AG04450 (cell line): ENCODE results near the gene TENT5C. TPM values are rescaled to one million over a fixed set of nuclear protein-coding genes. Genes with fewer than 3 reads are reported as not detected.

ENCODE experiments used
- CTCF ChIA-PET: fragments of 300-600, 350-600 bp; formaldehyde crosslinking; extraction: SDS; loops from one replicate; lab custom pipeline; 2022; ENCODE audit warnings: antibody characterized with exemption, inconsistent platforms; lab: Charles Lee
- POLR2A ChIA-PET: fragments of 350-600 bp; formaldehyde crosslinking; extraction: SDS; loops from one replicate; lab custom pipeline; 2021; ENCODE audit warnings: antibody characterized with exemption, inconsistent platforms; lab: Yijun Ruan, JAX
- DNase-seq: peaks from one replicate; pipeline ENCODE4 v3.0.0-alpha.2; 2011; ENCODE audit warnings: low read depth, low spot score
- H3K27ac ChIP-seq: one replicate; pipeline ENCODE4 v1.5.1; 2012; ENCODE audit warnings: low read depth, low read length, control low read depth
- H3K27me3 ChIP-seq: one replicate; pipeline ENCODE4 v1.6.0; 2012; ENCODE audit warnings: low read length; ENCODE audit not compliant: control insufficient read depth, insufficient read depth
- H3K4me3 ChIP-seq: 2 replicates; pipeline ENCODE4 v1.5.1; 2011; ENCODE audit warnings: mild to moderate bottlenecking, low read depth, low read length, control low read depth
- H3K9me3 ChIP-seq: 2 replicates; pipeline ENCODE4 v1.5.1; 2012; ENCODE audit warnings: low read length; ENCODE audit not compliant: control insufficient read depth, insufficient read depth
- polyA plus RNA-seq: library from polyadenylated mRNA; depleted of rRNA; stranded (reverse); fragments of >200 nt; gene quantifications from 2 replicates; pipeline ENCODE4 v1.2.3, GENCODE V29; 2011
- TF ChIP-seq, protein P1 (sequence below): IDR thresholded peaks from 2 replicates; pipeline ENCODE4 v1.5.1; 2011; ENCODE audit warnings: low read depth, low read length, control low read depth, inconsistent platforms

The TENT5C gene
- polyA plus RNA-seq, 1 experiment = 29.2 TPM

DNA sequence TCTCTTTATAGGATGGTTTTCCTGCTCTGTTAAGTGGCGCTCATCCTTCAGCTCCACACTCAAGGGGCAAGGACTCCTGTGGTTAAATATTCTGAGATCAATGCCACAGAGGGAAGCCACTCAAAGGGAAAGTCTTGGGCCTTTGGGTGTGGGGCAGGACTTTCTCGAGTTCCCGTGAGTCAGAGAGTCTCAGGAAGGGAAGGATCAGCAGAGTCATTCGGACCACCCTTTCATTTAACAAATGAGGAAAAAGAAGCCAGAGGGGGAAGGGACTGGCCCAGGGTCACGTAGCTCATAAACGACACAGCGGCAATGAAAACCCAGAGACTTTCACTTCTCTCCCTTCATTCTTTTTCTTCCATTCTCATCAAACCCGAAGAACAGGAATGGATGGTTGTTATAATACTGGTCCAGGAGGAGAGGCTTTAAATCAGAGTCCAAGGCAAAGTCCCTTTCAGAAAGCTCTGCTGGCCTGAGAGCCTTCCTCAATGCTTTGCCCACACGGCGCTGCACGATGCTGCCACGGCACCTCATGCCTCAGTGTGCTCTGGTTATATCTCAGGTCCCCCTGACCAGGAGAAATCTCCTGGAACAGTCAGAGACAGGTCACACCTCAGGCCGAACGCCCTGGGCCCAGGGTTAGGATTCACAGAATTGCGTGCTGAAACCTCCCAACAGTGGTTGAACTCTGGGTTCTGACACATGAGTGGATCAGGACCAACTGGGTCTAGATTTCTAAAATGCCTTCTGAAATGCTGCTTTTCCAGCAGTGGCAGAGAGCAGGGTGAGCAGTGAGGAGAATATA lies 65.3 kb downstream of the TENT5C start:
- no peaks in the 10 kb centered on the region for H3K27me3 ChIP-seq
- no peak overlapping the region for H3K4me3 ChIP-seq
- H3K27ac ChIP-seq = no peak overlapping the region
- ChIA-PET POLR2A (no interaction called here), CTCF (interaction anchor here (2.2 kb wide), 1 partner anchor 136 kb away, joined by 9 read pairs; no protein-coding TSS in a partner anchor)
- TF ChIP-seq, protein P1, sequence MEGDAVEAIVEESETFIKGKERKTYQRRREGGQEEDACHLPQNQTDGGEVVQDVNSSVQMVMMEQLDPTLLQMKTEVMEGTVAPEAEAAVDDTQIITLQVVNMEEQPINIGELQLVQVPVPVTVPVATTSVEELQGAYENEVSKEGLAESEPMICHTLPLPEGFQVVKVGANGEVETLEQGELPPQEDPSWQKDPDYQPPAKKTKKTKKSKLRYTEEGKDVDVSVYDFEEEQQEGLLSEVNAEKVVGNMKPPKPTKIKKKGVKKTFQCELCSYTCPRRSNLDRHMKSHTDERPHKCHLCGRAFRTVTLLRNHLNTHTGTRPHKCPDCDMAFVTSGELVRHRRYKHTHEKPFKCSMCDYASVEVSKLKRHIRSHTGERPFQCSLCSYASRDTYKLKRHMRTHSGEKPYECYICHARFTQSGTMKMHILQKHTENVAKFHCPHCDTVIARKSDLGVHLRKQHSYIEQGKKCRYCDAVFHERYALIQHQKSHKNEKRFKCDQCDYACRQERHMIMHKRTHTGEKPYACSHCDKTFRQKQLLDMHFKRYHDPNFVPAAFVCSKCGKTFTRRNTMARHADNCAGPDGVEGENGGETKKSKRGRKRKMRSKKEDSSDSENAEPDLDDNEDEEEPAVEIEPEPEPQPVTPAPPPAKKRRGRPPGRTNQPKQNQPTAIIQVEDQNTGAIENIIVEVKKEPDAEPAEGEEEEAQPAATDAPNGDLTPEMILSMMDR = no peak
- no peaks in the 10 kb centered on the region for H3K9me3 ChIP-seq
- no peak for DNase-seq

DNA sequence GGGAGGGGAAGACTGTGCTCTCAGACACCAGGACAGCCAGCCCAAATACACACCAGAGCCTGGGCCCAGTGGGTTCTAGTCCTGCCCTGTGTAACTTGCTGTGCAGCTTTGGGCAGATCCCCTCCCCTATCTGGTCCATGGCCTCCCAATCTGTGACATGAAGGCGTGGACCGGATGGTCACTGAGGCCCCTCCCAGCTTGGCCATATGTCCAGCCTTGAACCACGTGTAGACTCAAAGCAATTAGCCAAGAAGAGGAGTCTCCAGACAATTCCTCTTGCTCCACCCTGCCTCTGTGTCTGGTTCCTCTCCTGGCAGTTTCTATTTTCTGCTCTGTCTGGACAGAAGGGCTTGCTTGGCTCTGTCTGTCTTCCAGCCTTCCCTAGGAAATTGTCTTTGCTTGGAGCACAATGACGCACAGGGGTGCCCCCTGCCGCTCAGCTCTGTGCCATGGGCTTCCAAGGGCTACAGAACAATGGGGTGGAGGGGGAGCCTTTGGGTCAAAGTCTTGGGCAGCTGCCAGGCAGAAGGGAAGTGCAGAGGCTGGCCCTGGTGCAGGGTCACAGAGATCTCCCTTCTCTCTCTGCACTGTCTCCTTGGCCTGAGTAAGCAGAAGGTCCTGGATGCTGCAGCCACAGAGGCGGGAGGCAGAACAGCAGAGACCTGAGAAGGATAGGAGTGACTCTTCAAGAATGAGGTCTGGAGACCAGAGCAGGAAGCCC lies 66.1 kb downstream of the TENT5C start:
- POLR2A ChIA-PET = no interaction called here
- Histone ChIP-seq H3K9me3 (no peaks in the 10 kb centered on the region), H3K27ac (no peak overlapping the region), H3K4me3 (no peak overlapping the region), H3K27me3 (no peaks in the 10 kb centered on the region)
- CTCF ChIA-PET = interaction anchor here (0.7 to 2.2 kb wide), 3 partner anchors 137 to 158 kb away, joined by 3 to 9 read pairs (median 4); no protein-coding TSS in a partner anchor
- DNase-seq = no peak
- TF ChIP-seq, protein P1 = peak; percentile 32; the same call in 1 of the 2 replicates

DNA sequence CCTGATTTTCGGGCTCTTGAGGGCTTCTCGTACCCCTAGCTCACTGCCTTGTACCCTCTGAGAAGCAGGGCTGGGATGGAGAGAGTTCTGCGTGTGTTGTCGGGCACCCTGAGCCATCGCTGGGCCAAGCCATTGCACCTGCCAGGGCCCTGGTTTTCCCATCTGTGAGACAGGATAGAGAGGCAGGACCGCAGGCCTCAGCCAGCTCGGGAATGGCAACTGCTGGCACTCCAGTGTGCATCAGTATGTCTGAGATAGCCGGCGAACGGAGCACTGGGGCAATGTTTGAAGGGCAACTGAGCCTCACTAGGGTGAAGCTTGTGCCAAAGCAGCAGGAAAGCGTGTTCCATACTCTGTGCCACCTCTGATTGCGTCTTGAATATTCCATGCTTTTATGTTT lies 66.9 kb downstream of the TENT5C start:
- CTCF ChIA-PET = interaction anchor here (0.6 to 2.3 kb wide), 4 partner anchors 138 to 1547 kb away, joined by 3 to 13 read pairs (median 4); no protein-coding TSS in a partner anchor
- Histone ChIP-seq H3K27me3 (no peaks in the 10 kb centered on the region), H3K27ac (no peak overlapping the region), H3K4me3 (no peak overlapping the region), H3K9me3 (no peaks in the 10 kb centered on the region)
- no peak for DNase-seq
- TF ChIP-seq, protein P1 = no peak
- POLR2A ChIA-PET = no interaction called here

DNA sequence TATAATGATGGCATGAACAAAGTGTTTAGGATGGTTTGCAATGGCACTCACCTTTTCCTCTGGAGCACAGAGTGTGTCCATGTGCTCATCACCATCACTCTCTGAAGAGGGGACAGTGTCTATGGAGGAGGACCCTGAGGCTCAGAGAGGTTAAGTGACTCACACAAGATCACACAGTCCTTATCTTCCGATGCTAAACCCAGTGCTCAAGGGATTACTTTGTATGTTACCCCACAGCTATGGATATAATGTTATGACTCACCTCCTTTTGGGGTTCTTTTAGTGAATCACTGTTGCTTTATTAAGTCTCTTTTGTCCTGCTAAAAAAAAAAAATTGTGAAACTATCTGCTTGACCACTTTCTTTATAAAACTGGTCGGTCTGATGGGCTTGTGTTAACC lies 67.6 kb downstream of the TENT5C start:
- POLR2A ChIA-PET = no interaction called here
- H3K4me3 ChIP-seq = no peak overlapping the region
- CTCF ChIA-PET = interaction anchor here (0.6 to 2.3 kb wide), 3 partner anchors 139 to 1546 kb away, joined by 3 to 13 read pairs (median 6); no protein-coding TSS in a partner anchor
- DNase-seq = no peak
- no peak overlapping the region for H3K27ac ChIP-seq
- TF ChIP-seq, protein P1 = no peak
- no peaks in the 10 kb centered on the region for H3K9me3 ChIP-seq
- H3K27me3 ChIP-seq = no peaks in the 10 kb centered on the region
